Testis (tissue), 2 donors: ENCODE results near the gene CCL17.

Experiments
- POLR2A ChIP-seq: fragments of 450-650 bp; IDR thresholded peaks from one replicate; pipeline ENCODE4 v1.6.1; 2017; ENCODE audit warnings: antibody characterized with exemption, mild to moderate bottlenecking, moderate library complexity
- TF ChIP-seq, protein P1 (sequence below), 3 experiments: fragments of 450-650 bp in 2 of 3; fragments of 200-600 bp in 1 of 3; sonication (generic) in 1 of 3; IDR thresholded peaks; one replicate each; pipeline ENCODE4 v1.5.1; 2016 to 2019; ENCODE audit warnings: antibody characterized with exemption in 3 of 3, mild to moderate bottlenecking in 2 of 3, moderate library complexity in 1 of 3

DNA sequence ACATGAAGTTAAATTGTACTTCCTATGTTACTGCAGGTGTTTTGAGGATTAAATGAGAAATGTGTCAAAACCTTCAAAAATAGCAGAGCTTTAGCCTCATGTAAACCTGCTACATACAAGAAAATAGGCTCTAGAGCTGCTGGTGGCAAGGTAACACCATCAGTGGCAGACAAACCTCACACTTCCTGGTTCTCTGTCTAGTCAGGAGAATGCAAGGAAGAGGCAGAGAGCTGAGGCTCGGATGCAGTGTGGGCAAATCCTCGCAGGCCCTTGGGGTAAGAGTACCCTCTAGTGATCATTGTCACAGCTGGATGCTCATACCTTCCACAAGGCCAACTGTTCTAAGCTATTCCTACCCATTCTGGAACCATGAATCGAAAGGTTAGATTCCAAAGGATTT lies 28.4 kb downstream of the CCL17 start:
- TF ChIP-seq, protein P1, sequence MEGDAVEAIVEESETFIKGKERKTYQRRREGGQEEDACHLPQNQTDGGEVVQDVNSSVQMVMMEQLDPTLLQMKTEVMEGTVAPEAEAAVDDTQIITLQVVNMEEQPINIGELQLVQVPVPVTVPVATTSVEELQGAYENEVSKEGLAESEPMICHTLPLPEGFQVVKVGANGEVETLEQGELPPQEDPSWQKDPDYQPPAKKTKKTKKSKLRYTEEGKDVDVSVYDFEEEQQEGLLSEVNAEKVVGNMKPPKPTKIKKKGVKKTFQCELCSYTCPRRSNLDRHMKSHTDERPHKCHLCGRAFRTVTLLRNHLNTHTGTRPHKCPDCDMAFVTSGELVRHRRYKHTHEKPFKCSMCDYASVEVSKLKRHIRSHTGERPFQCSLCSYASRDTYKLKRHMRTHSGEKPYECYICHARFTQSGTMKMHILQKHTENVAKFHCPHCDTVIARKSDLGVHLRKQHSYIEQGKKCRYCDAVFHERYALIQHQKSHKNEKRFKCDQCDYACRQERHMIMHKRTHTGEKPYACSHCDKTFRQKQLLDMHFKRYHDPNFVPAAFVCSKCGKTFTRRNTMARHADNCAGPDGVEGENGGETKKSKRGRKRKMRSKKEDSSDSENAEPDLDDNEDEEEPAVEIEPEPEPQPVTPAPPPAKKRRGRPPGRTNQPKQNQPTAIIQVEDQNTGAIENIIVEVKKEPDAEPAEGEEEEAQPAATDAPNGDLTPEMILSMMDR (IDR thresholded peaks at IDR 0.05), result no peak
- TF ChIP-seq POLR2A, result no peak
